A673 (cell line): Measurements from ENCODE around the gene TUBA8. TPM values are rescaled to one million over a fixed set of nuclear protein-coding genes. Genes with fewer than 3 reads are reported as not detected.
"Not testable (repeated sequence)": the region's sequence is repeated elsewhere in the genome, so short reads cannot be mapped to it uniquely, and the experiment has no call there.

Experiments
- BruUV-seq: library from RNA; stranded (reverse); fragments of 400-500 nt; replicated peaks from 2 replicates; lab custom pipeline; 2021; lab: Mats Ljungman, UMichigan
- CTCF ChIA-PET: fragments of 300-600 bp; sonication (Branson Sonifier 250); formaldehyde crosslinking; loops from one replicate; lab custom pipeline; 2022; ENCODE audit warnings: antibody characterized with exemption; lab: Charles Lee
- POLR2A ChIA-PET: fragments of 300-600 bp; sonication (Branson Sonifier 250); formaldehyde crosslinking; loops from one replicate; lab custom pipeline; 2022; ENCODE audit warnings: antibody characterized with exemption; ENCODE audit not compliant: low non-redundant PET; lab: Charles Lee
- DNase-seq: peaks from one replicate; pipeline ENCODE4 v3.0.0-alpha.2; 2015; ENCODE audit warnings: low spot score
- H3K27ac ChIP-seq: fragments of 200-600 bp; sonication (generic); 2 replicates; pipeline ENCODE4 v1.5.1; 2016; ENCODE audit warnings: mixed run types, low read depth, mild to moderate bottlenecking, mixed read lengths, antibody characterized with exemption, low read length; ENCODE audit not compliant: poor library complexity, severe bottlenecking
- H3K27me3 ChIP-seq: fragments of 200-600 bp; sonication (generic); replicated peaks from 2 replicates; pipeline ENCODE4 v1.6.1; 2017; ENCODE audit warnings: mixed run types, low read depth, mild to moderate bottlenecking, mixed read lengths, antibody characterized with exemption, low read length; ENCODE audit not compliant: insufficient read depth, poor library complexity
- H3K36me3 ChIP-seq: fragments of 200-600 bp; sonication (generic); 2 replicates; pipeline ENCODE4 v1.6.1; 2016; ENCODE audit warnings: mixed run types, mild to moderate bottlenecking, mixed read lengths, antibody characterized with exemption, low read length; ENCODE audit not compliant: insufficient read depth, poor library complexity, severe bottlenecking
- H3K4me1 ChIP-seq: fragments of 200-600 bp; sonication (generic); 2 replicates; pipeline ENCODE4 v1.6.1; 2017; ENCODE audit warnings: mixed run types, mild to moderate bottlenecking, mixed read lengths, antibody characterized with exemption, low read length; ENCODE audit not compliant: insufficient read depth, poor library complexity, severe bottlenecking
- H3K4me3 ChIP-seq: fragments of 200-600 bp; sonication (generic); 2 replicates; pipeline ENCODE4 v1.5.1; 2016; ENCODE audit warnings: low read depth, mixed run types, mild to moderate bottlenecking, mixed read lengths, low read length; ENCODE audit not compliant: poor library complexity, severe bottlenecking
- H3K9me3 ChIP-seq: fragments of 200-600 bp; sonication (generic); 2 replicates; pipeline ENCODE4 v1.6.1; 2016; ENCODE audit warnings: mixed run types, low read depth, mild to moderate bottlenecking, mixed read lengths, antibody characterized with exemption, low read length; ENCODE audit not compliant: poor library complexity, severe bottlenecking
- intact Hi-C: fragments of 100-400 bp; cut with micrococcal nuclease; formaldehyde crosslinking; loops from one replicate; pipeline ENCODE4 v1.10.0; 2022; ENCODE audit not compliant: unreplicated experiment
- total RNA-seq: library from RNA; stranded (reverse); gene quantifications from 2 replicates; pipeline ENCODE4 v1.2.3, GENCODE V29; 2021

The TUBA8 gene
- total RNA-seq, 1 experiment from 2014 or later, result 3.1 TPM

DNA sequence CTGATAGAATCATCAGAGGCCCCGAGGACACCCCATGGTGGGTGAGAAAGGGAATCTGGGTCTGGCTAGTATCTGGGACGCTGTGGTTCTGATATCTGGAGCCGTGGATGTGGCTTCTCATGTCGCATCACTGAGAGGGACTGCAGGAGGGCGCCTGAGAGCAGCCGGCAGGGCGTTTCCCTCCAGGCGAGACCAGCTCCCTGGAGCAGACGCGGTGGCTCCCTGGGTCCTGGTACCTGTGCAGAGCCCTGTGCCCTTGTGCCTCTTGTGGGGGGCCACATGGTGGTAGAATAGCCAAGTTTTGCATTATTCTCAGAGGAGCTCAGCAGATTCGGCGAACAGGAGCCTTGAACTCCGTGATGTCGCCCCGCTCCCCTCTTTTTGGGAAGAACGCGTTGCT lies 59.7 kb downstream of the TUBA8 start:
- POLR2A ChIA-PET, H3K27me3 ChIP-seq, CTCF ChIA-PET, H3K36me3 ChIP-seq, H3K4me1 ChIP-seq, DNase-seq, intact Hi-C loops, BruUV-seq, H3K27ac ChIP-seq, H3K9me3 ChIP-seq, H3K4me3 ChIP-seq: not testable (repeated sequence)

DNA sequence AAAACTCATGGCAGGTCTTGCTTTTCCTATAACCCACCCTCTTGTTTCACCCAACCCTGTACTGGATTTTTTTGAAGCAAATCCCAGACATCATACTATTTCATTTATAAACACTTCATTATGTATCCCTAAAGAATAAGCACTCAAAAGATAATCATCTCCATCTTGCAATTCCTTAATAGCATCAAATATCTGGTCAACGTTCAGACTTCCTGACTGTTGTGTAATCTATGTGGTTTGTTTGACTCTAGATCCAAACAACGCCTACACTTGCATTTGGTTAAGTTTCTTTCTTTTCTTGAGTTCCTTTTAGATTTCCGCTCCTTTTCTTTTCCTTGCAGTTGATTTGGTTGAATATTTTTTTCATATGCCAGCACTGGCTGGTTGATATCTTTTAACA lies 61.6 kb downstream of the TUBA8 start:
- POLR2A ChIA-PET, intact Hi-C loops, H3K4me1 ChIP-seq, H3K27ac ChIP-seq, H3K27me3 ChIP-seq, BruUV-seq, H3K36me3 ChIP-seq, DNase-seq, CTCF ChIA-PET, H3K4me3 ChIP-seq, H3K9me3 ChIP-seq: not testable (repeated sequence)

DNA sequence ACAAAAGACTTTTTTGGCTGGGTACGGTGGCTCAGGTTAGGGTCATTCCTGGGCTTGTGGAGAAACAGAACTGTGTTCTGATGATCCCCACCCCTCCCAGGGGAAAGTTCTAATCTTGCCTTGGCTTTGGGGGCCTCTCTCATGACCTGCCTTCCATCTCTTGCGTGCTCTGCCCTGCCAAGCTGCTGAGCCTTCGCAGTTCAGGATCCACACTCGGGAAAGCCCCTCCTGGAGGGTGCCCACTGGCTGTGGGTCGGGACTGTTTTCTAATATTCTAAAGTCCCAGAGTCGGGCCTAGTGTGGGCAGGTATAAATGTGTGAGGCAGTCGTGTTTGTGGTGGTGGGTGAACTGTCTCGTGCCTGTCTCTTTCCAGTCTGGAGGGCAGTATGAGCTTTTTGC lies 62.2 kb downstream of the TUBA8 start:
- H3K4me3 ChIP-seq, H3K27me3 ChIP-seq, DNase-seq, H3K4me1 ChIP-seq, intact Hi-C loops, H3K27ac ChIP-seq, POLR2A ChIA-PET, H3K9me3 ChIP-seq, H3K36me3 ChIP-seq, CTCF ChIA-PET, BruUV-seq: not testable (repeated sequence)

DNA sequence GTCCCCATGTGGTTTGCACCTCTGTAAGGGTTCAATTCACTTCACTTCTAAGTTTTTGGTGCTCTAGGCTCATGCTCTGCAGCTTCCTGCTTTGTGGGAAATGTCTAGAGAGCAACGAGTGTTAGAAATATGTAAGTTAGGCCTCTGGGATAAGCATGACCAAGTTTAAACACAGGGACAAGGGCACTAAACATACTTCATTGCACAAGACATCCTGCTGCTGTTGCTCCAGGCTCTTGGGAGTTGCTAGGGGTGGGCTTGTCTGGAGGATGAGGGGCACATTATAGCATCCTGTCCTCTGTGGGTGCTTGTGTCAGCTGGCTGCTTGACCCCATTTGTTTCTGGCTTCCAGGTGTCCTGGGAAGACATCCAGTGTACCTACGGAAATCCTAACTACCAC lies 62.8 kb downstream of the TUBA8 start:
- H3K36me3 ChIP-seq, CTCF ChIA-PET, H3K4me3 ChIP-seq, intact Hi-C loops, BruUV-seq, H3K9me3 ChIP-seq, H3K4me1 ChIP-seq, POLR2A ChIA-PET, DNase-seq, H3K27me3 ChIP-seq, H3K27ac ChIP-seq: not testable (repeated sequence)

Other genes starting within 250 kb of the TUBA8 start
- gene MICAL3, start 86.2 kb upstream of the TUBA8 start, total RNA-seq, result 63.6 and 63.8 TPM in 2 replicates
- gene PEX26, start 32.8 kb upstream of the TUBA8 start, total RNA-seq, result 36.9 and 38.3 TPM in 2 replicates
- gene USP18, start 39.4 kb downstream of the TUBA8 start, total RNA-seq, result 24.6 and 24.9 TPM in 2 replicates